ENCODE results near the gene EPHX1.
"Not testable (repeated sequence)": the region's sequence is repeated elsewhere in the genome, so short reads cannot be mapped to it uniquely, and the experiment has no call there.

The EPHX1 gene

GRCh38 chr1:225816643-225817538, 7.0 kb downstream of the EPHX1 start:
- DNase-seq, result peak in 5 of 14 donors; percentile 42 to 81 (median 72)

DNA sequence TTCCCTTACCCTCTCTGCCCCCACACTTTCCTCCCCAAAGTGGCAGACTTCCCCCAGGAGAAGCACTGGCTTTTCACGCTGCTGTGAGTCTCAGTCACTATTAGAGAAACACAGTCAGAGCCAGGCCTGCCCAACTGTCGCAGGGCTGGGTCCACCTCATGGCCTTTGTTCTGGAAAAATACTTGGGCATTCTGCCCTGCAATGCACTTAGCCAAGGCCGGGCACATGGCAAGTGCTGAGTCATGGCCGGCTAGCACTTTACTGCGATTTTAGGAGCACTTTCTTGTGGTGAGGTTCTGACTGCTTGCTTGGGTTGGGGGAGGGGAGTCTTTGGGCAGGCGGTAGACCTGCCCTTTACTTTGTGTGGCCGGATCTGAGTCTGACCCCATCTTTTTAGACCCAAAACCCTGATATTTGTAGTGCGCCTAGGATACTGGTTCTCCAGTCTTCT, 7.7 kb downstream of the EPHX1 start:
- peak in 13 of 14 donors; percentile 27 to 95 (median 80) for DNase-seq

- DNase-seq, result peak in 1 of 14 donors; percentile 25
Measured at GRCh38 chr1:225818229-225818628, 8.3 kb downstream of the EPHX1 start.

DNA sequence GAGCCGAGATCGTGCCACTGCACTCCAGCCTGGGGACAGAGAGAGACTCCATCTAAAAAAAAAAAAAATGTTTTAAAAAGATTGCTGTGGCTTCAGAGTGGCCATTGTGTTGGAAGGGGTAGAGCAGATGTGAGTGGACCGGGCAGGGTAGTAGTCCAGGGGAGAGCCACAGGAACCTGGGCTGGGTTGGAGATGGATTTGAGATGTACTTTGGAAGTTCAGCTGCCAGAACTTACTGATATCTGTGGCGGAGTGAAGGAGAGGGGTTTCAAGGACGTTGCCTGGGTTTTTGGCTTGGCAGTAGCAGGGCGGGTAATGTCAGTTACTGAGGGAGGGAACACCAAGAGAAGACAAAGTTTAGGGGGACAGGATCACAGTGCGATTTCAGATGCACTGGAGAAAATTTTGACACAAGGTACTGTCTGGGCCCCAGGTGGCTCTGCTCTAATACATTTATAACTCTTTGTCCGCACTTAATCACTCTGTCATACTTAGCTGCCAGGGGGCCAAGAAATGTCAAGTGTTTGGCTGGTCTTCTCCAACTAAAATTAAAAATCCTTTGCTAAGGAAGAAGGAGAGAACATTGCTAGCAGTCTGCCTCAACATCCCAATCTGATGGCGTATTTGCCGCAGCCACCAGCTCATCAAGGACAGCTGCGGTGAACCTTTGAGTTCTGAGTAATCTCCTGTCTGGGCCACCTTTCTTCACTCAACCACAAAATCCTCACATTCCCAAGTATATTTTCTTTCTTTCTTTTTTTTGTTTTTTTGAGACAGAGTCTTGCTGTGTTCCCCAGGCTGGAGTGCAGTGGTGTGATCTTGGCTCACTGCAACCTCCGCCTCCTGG, 9.6 kb downstream of the EPHX1 start:
- DNase-seq, result no peak

GRCh38 chr1:225820522-225821120, 10.7 kb downstream of the EPHX1 start:
- no peak for DNase-seq

- no peak for DNase-seq
Measured at GRCh38 chr1:225822655-225823403, 12.9 kb downstream of the EPHX1 start.

GRCh38 chr1:225823811-225824261, 13.9 kb downstream of the EPHX1 start:
- DNase-seq, result no peak

DNA sequence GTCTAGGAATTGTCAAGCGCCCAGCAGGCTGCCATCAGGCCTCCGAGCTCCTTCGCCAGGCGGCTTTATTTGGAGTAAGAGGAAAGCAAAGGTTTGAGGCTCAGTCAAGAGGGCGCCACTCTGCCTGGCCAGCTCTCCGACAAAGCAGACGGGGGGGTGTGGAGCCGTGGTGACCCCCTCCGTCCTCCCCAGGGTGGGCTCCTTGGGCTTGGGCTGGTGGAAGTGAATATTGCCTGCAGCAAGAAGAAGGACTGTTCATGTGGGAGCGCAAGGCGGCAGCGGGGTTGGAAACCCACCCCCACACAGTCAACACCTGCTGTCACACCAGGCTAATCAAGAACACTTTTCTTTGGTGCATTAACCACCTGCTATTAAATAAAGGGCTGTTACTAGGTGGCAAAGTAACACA, 14.6 kb downstream of the EPHX1 start:
- no peak for DNase-seq

DNA sequence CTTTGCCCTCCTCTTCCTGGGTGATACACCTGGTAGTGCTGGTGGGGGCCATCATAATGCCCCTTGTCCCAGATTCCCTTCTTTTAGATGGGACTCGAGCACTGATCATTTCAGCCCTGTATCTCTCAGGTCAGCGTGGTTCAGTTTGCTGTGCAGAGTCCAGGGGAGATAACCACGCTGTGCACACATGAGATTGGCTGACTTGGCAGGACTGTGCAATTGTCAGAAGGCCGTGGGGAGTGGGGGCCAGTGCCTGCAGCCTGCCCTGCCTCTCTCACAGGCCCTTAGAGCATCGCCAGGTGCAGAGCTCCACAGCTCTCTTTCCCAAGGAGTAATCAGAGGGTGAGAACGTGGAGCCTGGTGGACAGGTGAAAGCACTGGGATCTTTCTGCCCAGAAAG, 15.2 kb downstream of the EPHX1 start:
- no peak for DNase-seq

GRCh38 chr1:225825607-225826007, 15.7 kb downstream of the EPHX1 start:
- DNase-seq, result peak in 1 of 14 donors; percentile 28

- no peak for DNase-seq
Measured at GRCh38 chr1:225827076-225827475, 17.2 kb downstream of the EPHX1 start.

DNA sequence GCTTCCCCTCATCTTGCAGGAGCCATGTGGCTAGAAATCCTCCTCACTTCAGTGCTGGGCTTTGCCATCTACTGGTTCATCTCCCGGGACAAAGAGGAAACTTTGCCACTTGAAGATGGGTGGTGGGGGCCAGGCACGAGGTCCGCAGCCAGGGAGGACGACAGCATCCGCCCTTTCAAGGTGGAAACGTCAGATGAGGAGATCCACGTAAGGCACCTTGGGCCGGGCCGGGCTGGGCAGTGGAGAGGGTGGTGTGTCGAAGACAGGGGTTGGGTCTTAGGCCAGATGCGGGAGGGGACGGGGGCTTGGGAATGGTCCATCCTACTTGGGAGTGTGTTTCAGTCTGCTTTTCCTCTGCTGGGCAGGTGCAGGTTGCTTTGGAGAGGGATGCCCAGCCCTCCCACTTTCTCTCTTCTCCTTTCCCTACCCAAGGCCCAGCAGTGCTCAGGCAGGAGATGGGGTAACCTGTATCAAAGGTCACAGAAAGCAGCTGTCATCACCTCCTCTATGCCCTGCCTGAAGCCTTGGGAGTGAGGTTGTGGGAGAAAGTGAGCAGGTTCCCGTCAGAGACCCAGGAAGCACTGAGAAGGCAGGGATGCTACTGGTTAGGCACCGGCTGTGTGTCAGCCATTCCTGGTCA, 18.9 kb downstream of the EPHX1 start:
- DNase-seq, result no peak

- no peak for DNase-seq
Measured at GRCh38 chr1:225830841-225831240, 20.9 kb downstream of the EPHX1 start.

GRCh38 chr1:225834417-225835329, 24.7 kb downstream of the EPHX1 start:
- DNase-seq, result peak in 1 of 14 donors; percentile 27

GRCh38 chr1:225835856-225836255, 25.9 kb downstream of the EPHX1 start:
- DNase-seq, result peak in 1 of 14 donors; percentile 47

GRCh38 chr1:225836296-225836695, 26.4 kb downstream of the EPHX1 start:
- DNase-seq, result not testable (repeated sequence)

DNA sequence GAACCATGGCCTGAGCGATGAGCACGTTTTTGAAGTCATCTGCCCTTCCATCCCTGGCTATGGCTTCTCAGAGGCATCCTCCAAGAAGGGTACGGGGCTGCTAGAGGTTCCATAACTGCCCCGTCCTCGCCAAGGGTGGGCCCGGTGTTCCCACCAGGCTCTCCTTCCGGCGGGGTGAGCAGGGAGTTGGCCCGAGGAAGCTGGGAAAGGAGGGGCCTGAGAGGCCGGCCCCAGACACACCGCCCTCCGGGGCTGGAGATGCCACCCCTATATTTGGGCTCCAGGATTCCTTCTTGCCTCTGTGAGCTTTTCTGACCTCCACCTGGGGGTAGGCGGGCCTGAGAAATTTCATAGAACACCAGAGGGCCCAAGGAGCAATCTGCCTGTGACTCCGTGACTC, 28.9 kb downstream of the EPHX1 start:
- no peak for DNase-seq

- no peak for DNase-seq
Measured at GRCh38 chr1:225840223-225840610, 30.3 kb downstream of the EPHX1 start.

GRCh38 chr1:225840713-225841112, 30.8 kb downstream of the EPHX1 start:
- DNase-seq, result no peak

GRCh38 chr1:225842074-225842473, 32.1 kb downstream of the EPHX1 start:
- DNase-seq, result no peak
